ENCODE data around the gene SOX1.

GRCh38 chr13:112027250-112027649 lies 39.7 kb upstream of the SOX1 start:
- TF ChIP-seq CTCF (IDR thresholded peaks at IDR 0.05) (no peak), EP300 (IDR thresholded peaks at IDR 0.05) (no peak)
